HG02678 (cell line): Measurements from ENCODE around the gene POLR2E.
"Not testable (repeated sequence)": the region's sequence is repeated elsewhere in the genome, so short reads cannot be mapped to it uniquely, and the experiment has no call there.

ENCODE experiments used
- ATAC-seq: cut with Tn5 transposase; IDR thresholded peaks from one replicate; pipeline ENCODE4 v1.9.1; 2021; ENCODE audit warnings: mild to moderate bottlenecking, moderate library complexity; ENCODE audit not compliant: unreplicated experiment

POLR2E gene

GRCh38 chr19:1094978-1095701 is at the start of gene POLR2E:
Gene POLR2E (minus strand): TSS chr19:1095375. CDS start chr19:1095315, 60 bp downstream.
- ATAC-seq, result peak; percentile 89

GRCh38 chr19:1144741-1145140 is 49.6 kb upstream of the POLR2E start:
- ATAC-seq, result no peak

- ATAC-seq, result no peak
Observed at GRCh38 chr19:1143828-1144399, 48.7 kb upstream of the POLR2E start.

GRCh38 chr19:1141944-1142343 is 46.8 kb upstream of the POLR2E start:
- ATAC-seq, result no peak

GRCh38 chr19:1140272-1141027 is 45.3 kb upstream of the POLR2E start:
- ATAC-seq, result no peak

GRCh38 chr19:1139126-1139525 is 44.0 kb upstream of the POLR2E start:
- no peak for ATAC-seq

- no peak for ATAC-seq
Observed at GRCh38 chr19:1138121-1138520, 42.9 kb upstream of the POLR2E start.

- ATAC-seq, result no peak
Observed at GRCh38 chr19:1136621-1137317, 41.6 kb upstream of the POLR2E start.

GRCh38 chr19:1136201-1136600 is 41.0 kb upstream of the POLR2E start:
- no peak for ATAC-seq

GRCh38 chr19:1135454-1135853 is 40.3 kb upstream of the POLR2E start:
- ATAC-seq, result no peak

- ATAC-seq, result no peak
Observed at GRCh38 chr19:1134431-1134830, 39.3 kb upstream of the POLR2E start.

GRCh38 chr19:1133471-1133929 is 38.3 kb upstream of the POLR2E start:
- ATAC-seq, result peak; percentile 61

GRCh38 chr19:1132552-1133383 is 37.6 kb upstream of the POLR2E start:
- ATAC-seq, result no peak

GRCh38 chr19:1131718-1132551 is 36.8 kb upstream of the POLR2E start:
- peak; percentile 44 for ATAC-seq

- ATAC-seq, result no peak
Observed at GRCh38 chr19:1130771-1131717, 35.9 kb upstream of the POLR2E start.

GRCh38 chr19:1129535-1129934 is 34.4 kb upstream of the POLR2E start:
- ATAC-seq, result no peak

- ATAC-seq, result not testable (repeated sequence)
Observed at GRCh38 chr19:1129084-1129483, 33.9 kb upstream of the POLR2E start.

GRCh38 chr19:1128106-1128505 is 32.9 kb upstream of the POLR2E start:
- ATAC-seq, result no peak
